Putamen (tissue), 1 donor: ENCODE results near the gene TUBB2B.

Source experiments
- DNase-seq: peaks from one replicate; pipeline ENCODE4 v3.0.0-alpha.2; 2016; ENCODE audit warnings: low spot score

The TUBB2B gene

GRCh38 chr6:3232017-3232945 is 4.8 kb upstream of the TUBB2B start:
- no peak for DNase-seq

GRCh38 chr6:3231247-3232016 is 4.0 kb upstream of the TUBB2B start:
- DNase-seq = peak; percentile 83

DNA sequence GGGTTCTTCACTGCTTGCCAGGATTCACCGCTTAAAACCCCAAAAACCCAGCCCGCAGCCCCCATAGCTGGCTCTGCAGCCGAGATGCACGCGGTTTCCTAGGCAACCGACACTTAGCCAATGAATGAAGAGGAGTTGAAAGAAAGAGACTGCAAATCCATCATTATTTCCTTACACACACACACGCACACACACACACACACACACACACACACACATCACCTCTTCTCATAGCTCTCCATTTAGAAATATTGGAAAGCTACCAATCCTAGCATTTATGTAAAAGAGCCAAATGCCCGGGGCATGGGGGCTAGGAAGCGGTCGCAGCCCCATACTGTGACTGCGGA is 3.4 kb upstream of the TUBB2B start:
- peak; percentile 74 for DNase-seq

GRCh38 chr6:3230256-3230882 is 2.9 kb upstream of the TUBB2B start:
- no peak for DNase-seq

- no peak for DNase-seq
Observed at GRCh38 chr6:3229566-3230178, 2.2 kb upstream of the TUBB2B start.

DNA sequence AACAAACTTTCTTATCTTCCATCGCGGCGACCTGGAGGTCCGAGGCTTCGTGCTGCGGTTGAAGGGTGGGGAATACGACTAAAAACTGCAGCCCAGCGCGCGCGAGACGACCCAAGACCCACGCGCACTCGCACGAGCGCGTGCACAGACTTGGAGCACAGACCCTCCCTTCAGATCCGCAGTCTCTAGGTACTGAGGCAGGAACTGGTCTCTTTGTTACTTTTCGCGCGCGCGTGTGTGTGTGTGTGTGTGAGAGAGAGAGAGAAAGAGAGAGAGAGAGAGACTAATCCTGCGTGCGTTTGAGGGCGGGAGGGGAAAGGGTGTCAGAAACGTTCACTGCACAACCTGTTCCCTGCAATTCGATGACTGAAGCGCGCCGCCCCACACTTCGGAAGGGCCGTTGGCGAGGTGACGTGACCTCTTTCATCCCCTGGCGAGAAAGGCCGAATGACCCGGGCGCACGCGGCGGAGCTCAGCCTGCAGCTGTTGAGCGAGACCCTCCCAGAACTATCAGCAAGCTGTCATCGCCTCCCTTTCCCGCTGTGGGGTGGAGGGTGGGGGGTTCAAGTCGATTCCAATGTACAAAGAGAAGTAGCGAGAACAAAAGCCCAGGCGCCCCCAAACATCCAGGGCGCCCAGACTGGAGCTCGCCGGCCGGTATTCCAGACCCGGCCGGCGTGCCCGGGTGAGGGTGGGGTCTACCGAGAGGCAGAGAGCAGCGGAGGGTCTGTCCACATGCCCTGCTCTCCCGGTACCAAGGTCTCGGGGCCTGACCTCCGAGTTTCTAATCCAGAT is 1.5 kb upstream of the TUBB2B start:
- no peak for DNase-seq

DNA sequence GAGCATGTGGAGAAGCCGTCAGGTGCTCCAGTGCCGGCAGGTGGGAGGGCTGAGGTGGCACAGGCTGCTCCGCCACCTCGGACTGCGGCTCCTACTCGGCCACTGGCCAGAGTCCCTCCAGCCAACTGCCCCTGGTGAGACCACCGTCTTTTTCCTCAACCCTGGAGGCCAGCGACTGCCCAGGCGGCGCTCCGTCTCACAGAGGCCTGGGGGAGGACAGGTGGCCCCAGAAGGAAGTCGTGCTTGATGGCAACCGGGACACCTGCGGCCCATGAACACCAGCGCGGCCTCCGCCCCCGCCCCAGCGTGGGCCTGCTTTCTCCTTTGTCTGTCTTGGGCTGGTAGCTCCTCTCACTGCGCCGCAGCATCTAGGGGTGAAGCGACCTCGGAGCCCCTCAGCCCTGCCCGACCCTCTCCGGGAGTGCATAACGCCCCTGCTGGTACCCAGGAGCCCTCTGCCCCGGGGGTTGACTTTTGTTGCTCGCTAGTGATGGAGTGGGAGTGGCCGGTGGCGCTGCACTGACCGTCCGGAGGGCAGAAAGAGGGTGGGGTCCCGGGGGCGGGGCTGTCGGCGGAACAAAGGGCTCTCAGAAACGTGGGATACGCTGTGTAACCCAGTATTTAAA is 706 bp upstream of the TUBB2B start:
- no peak for DNase-seq

GRCh38 chr6:3226481-3227362 is 731 bp downstream of the TUBB2B start:
- DNase-seq = no peak

- DNase-seq = no peak
Observed at GRCh38 chr6:3226042-3226441, 1.4 kb downstream of the TUBB2B start.

- DNase-seq = no peak
Observed at GRCh38 chr6:3222506-3223038, 4.9 kb downstream of the TUBB2B start.

GRCh38 chr6:3221578-3221977 is 5.9 kb downstream of the TUBB2B start:
- no peak for DNase-seq

GRCh38 chr6:3220366-3220765 is 7.1 kb downstream of the TUBB2B start:
- DNase-seq = peak; percentile 45

DNA sequence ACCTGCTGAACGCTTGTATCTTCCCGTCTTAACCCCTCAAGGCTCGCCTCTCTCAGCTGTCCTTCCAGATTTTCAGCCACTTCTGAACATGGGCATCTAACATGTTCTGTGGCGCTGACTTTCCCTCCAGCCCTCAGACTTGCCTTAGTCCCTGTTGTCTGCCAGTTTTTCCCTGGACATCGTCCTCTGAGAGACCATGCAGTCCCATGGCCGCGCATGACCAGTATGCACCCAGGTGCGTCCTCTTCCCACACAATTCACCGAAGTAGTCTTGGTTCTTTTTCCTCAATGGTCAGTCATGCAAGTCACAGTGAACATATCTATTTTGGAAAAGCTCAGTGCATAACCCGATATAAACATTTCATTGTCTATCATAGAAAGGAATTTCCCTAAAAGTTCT is 9.2 kb downstream of the TUBB2B start:
- DNase-seq = no peak

GRCh38 chr6:3217286-3217685 is 10.2 kb downstream of the TUBB2B start:
- DNase-seq = no peak

GRCh38 chr6:3214898-3215297 is 12.6 kb downstream of the TUBB2B start:
- no peak for DNase-seq

- DNase-seq = no peak
Observed at GRCh38 chr6:3213334-3213695, 14.1 kb downstream of the TUBB2B start.

DNA sequence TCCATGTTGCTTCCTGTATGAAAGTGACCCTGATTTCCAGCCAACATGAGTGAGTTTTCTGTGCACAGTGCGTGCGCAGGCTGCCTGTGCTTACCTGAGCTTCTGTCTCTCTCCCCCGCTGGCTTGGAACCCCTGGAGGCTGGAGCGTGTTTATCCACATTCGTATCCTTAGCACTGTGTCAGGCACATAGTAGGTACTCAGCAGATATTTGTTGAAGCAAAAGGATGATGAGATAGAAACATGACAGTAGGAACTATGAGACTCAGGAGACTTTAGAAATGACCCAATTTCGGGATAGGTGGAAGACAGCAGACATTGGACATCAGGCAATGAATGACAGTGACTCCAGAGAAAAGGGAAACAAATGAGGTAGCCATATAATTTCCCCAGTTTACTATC is 15.2 kb downstream of the TUBB2B start:
- no peak for DNase-seq

DNA sequence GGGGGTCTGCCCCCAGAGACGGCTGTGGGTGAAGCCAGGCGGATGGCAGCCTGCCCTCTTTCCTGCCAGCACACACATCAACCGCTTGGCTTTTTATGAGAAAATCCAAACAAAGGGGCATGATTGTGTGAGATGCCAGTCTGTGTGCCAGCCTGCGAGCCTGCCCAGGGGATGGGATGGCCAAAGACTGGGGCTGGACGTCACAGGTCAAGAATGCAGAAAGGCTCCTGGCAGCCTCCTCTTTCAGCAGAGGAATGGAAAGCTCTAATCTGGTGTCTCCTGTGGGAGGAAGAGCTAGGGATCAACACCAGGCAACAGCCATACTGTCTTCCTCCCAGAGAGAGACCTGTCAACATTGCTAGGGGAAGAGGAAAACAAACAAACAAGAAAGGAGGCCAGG is 15.8 kb downstream of the TUBB2B start:
- peak; percentile 80 for DNase-seq

- DNase-seq = no peak
Observed at GRCh38 chr6:3210024-3210610, 17.3 kb downstream of the TUBB2B start.
